Right atrium auricular region (tissue), 2 donors: ENCODE results near the gene SMYD1. TPM values are rescaled to one million over a fixed set of nuclear protein-coding genes. Genes with fewer than 3 reads are reported as not detected.

Experiments
- DNase-seq: peaks from one replicate; pipeline ENCODE4 v3.0.0-alpha.2; 2019; ENCODE audit warnings: low spot score
- H3K27ac ChIP-seq, 2 donors: fragments of 200-600 bp; sonication (generic); 1 replicate in 1 of 2; 2 replicates in 1 of 2; pipeline ENCODE4 v1.5.1; 2016 to 2019
- H3K27me3 ChIP-seq, 2 donors: fragments of 200-600 bp; sonication (generic); one replicate each; pipeline versions ENCODE4 v1.5.1 to v1.6.0; 2017 to 2019
- H3K36me3 ChIP-seq: fragments of 200-600 bp; sonication (generic); one replicate; pipeline ENCODE4 v1.5.1; 2016
- H3K4me1 ChIP-seq, 2 donors: fragments of 200-600 bp; sonication (generic); one replicate each; pipeline versions ENCODE4 v1.5.1 to v1.6.0; 2017 to 2019
- H3K4me3 ChIP-seq, 2 donors: fragments of 200-600 bp; sonication (generic); 1 replicate in 1 of 2; 2 replicates in 1 of 2; pipeline ENCODE4 v1.5.1; 2017 to 2019; ENCODE audit warnings: mild to moderate bottlenecking in 1 of 2, moderate library complexity in 1 of 2
- H3K9me3 ChIP-seq, 2 donors: fragments of 200-600 bp; sonication (generic); one replicate each; pipeline ENCODE4 v1.5.1; 2019
- total RNA-seq, 2 donors: library from RNA; depleted of rRNA; stranded (reverse); fragments of >200 nt; gene quantifications; one replicate each; pipeline ENCODE4 v1.1.0, GENCODE V29; 2016
- TF ChIP-seq, protein P1 (sequence below), 2 donors: fragments of 200-600 bp; sonication (generic); IDR thresholded peaks; one replicate each; pipeline ENCODE4 v1.5.1; 2019; ENCODE audit warnings: antibody characterized with exemption in 2 of 2

SMYD1 gene
- total RNA-seq, 2 donors from 2014 or later = 74.8 to 179 TPM

DNA sequence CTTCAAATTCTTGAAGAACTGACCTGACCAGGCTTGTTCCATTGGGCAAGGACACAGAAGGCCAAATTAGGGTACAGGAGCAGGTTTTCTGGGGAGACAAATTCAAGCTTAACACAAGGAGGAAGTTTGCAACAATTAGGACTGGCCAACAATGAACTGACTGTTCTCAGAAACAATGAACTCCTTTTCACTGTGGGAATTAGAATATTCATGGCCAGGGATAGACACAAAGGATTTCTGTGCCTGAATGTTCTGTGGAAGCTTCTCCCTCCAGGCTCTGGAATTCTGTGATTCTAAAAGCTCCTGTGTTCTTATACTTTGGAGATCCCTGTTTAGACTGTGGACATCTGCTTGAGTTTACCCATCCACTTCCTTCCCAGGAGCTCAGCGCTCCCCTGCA, 15.2 kb downstream of the SMYD1 start:
- Histone ChIP-seq H3K4me1 (peaks cover 0 to 7% of the 10 kb centered on the region in 2 donors), H3K36me3 (peaks cover 20% of the 10 kb centered on the region), H3K27me3 (no peaks in the 10 kb centered on the region), H3K9me3 (no peaks in the 10 kb centered on the region), H3K27ac (no peak overlapping the region), H3K4me3 (no peak overlapping the region)
- TF ChIP-seq, protein P1, sequence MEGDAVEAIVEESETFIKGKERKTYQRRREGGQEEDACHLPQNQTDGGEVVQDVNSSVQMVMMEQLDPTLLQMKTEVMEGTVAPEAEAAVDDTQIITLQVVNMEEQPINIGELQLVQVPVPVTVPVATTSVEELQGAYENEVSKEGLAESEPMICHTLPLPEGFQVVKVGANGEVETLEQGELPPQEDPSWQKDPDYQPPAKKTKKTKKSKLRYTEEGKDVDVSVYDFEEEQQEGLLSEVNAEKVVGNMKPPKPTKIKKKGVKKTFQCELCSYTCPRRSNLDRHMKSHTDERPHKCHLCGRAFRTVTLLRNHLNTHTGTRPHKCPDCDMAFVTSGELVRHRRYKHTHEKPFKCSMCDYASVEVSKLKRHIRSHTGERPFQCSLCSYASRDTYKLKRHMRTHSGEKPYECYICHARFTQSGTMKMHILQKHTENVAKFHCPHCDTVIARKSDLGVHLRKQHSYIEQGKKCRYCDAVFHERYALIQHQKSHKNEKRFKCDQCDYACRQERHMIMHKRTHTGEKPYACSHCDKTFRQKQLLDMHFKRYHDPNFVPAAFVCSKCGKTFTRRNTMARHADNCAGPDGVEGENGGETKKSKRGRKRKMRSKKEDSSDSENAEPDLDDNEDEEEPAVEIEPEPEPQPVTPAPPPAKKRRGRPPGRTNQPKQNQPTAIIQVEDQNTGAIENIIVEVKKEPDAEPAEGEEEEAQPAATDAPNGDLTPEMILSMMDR (IDR thresholded peaks at IDR 0.05) = no peak
- no peak for DNase-seq

DNA sequence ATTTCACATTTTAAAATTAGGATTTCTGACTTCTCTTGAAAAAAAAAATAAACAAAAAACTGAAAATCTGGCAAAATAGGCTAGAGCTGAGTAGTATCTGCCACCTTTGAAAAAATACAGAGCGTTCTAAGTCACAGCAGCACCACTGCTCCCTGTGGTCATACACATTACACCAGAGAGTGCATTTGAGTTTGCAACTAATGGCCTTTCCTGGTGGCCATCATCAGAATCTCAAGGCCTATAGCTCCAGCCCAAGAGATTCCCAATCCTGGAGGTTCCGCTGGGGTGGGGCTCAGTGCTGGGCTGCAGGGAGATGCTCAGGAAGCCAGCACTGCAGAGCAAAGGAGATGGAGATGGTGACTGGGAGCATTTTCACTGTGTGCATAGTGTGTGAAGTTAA, 17.5 kb downstream of the SMYD1 start:
- Histone ChIP-seq H3K27me3 (no peaks in the 10 kb centered on the region), H3K27ac (no peak overlapping the region), H3K4me1 (peaks cover 0 to 7% of the 10 kb centered on the region in 2 donors), H3K9me3 (no peaks in the 10 kb centered on the region), H3K36me3 (peaks cover 36% of the 10 kb centered on the region), H3K4me3 (no peak overlapping the region)
- DNase-seq = no peak
- TF ChIP-seq, protein P1 (IDR thresholded peaks at IDR 0.05) = no peak

DNA sequence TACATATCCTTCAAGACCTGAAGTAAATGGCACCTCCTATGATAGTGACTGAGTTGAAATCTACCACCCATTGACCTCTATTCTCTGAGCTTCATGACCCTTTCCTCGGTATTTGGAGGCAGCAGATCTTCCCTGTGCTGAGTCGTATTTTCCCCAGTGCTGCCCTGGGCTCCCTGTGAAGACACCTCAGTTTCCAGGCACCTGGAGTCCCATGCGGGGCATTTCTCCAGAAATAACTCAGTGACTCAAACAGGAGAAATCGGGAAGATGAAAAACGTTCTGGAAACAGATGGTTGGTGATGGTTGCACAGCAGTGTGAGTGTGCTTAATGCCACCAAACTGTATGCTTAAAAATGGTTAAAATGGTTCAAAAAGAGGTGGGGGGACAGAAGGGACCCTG, 18.0 kb downstream of the SMYD1 start:
- Histone ChIP-seq H3K27ac (no peak overlapping the region), H3K27me3 (no peaks in the 10 kb centered on the region), H3K4me1 (peaks cover 0 to 7% of the 10 kb centered on the region in 2 donors), H3K9me3 (no peaks in the 10 kb centered on the region), H3K4me3 (no peak overlapping the region), H3K36me3 (peaks cover 41% of the 10 kb centered on the region)
- DNase-seq = no peak
- TF ChIP-seq, protein P1 (IDR thresholded peaks at IDR 0.05) = no peak

DNA sequence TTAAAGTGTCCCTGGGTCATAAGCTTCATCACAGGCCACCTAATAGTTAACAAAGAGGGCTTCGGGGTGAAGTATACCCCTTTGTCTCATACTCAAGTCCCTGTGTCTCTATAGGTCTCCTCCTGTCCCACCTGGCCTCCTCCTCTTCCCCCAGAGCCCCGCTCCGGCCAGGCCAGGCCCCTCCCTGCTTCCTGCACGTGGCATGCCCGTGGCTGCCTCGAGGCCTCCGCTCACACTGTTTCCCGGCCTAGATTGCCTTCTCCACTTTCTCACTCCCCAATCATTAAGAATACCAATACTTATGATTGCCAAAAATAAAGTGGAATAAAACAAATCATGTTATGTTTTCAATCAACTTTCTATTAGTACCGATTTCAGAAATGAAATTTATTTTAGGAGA, 18.8 kb downstream of the SMYD1 start:
- TF ChIP-seq, protein P1 (IDR thresholded peaks at IDR 0.05) = no peak
- no peaks in the 10 kb centered on the region for H3K27me3 ChIP-seq
- DNase-seq = no peak
- H3K27ac ChIP-seq = no peak overlapping the region
- peaks cover 0 to 7% of the 10 kb centered on the region in 2 donors for H3K4me1 ChIP-seq
- H3K36me3 ChIP-seq = peaks cover 41% of the 10 kb centered on the region
- no peaks in the 10 kb centered on the region for H3K9me3 ChIP-seq
- H3K4me3 ChIP-seq = no peak overlapping the region

DNA sequence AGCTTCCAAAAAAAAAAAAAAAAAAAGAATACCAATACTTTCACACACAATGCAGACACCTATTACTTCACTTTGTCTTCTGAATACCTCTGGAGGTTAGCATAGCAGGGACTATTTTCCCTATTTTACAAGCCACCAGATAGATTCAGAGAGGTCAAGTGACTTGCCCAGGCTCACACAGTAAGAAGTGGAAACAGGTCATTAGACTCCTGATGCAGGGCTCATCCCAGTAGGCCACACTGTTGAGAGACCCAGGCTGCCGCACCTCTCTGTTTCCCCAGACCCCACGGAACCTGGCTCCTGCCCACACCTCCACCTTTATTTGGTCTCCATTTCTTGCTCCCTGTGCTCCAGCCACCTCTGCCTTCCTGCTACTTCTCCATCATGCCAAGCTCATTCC, 19.4 kb downstream of the SMYD1 start:
- Histone ChIP-seq H3K4me1 (peaks cover 0 to 3% of the 10 kb centered on the region in 2 donors), H3K27ac (no peak overlapping the region), H3K36me3 (peaks cover 41% of the 10 kb centered on the region), H3K4me3 (no peak overlapping the region), H3K27me3 (no peaks in the 10 kb centered on the region), H3K9me3 (no peaks in the 10 kb centered on the region)
- DNase-seq = no peak
- TF ChIP-seq, protein P1 (IDR thresholded peaks at IDR 0.05) = no peak

DNA sequence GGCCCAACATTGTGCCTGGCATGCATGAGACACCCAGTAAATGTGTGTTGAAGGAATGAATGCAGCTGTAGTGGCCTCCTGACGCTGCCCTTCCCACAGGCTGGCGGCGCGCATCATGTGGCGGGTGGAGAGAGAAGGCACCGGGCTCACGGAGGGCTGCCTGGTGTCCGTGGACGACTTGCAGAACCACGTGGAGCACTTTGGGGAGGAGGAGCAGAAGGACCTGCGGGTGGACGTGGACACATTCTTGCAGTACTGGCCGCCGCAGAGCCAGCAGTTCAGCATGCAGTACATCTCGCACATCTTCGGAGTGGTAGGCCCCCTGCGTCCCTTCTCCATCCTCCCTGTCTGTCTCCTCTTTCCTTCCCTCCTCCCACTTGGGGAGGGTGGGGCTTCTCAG, 20.1 kb downstream of the SMYD1 start:
- H3K36me3 ChIP-seq = peaks cover 41% of the 10 kb centered on the region

More for the DNA sequence above, 20.1 kb downstream of the SMYD1 start:
- TF ChIP-seq, protein P1 (IDR thresholded peaks at IDR 0.05) = no peak
- Histone ChIP-seq H3K27me3 (no peaks in the 10 kb centered on the region), H3K27ac (no peak overlapping the region), H3K4me1 (no peaks in the 10 kb centered on the region), H3K9me3 (no peaks in the 10 kb centered on the region), H3K4me3 (no peak overlapping the region)
- no peak for DNase-seq
